ENCODE results near the gene HPCA. TPM values are rescaled to one million over a fixed set of nuclear protein-coding genes. Genes with fewer than 3 reads are reported as not detected.

Gene HPCA
- total and polyA plus RNA-seq, 2 of the 8 experiments (the other 6 are each of a cell fraction or from before 2014, with no cell fraction given), result 0.70 to 1.4 TPM

DNA sequence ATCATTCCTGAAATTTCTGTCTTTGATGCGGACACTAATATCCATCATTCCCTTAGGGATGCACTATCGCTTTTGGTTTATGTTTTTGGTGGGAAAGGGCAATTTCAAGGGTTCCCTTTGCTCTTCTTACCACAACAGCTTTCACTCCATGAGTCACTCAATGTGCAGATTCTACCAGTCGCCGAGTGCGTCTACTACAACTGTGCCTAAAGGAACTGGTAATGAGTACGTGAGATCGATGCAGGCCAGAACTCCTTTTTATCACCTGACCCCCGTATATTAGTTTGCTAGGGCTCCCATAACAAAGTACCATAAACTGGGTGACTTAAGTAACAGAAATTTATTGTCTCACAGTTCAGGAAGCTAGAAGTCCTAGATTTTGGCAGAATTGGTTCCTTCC is 42.4 kb downstream of the HPCA start:
- H4K20me1 ChIP-seq (replicated peaks in 1 of 2; ENCODE audit: control insufficient read depth in 1 of 2, insufficient read depth in 2 of 2, low read length in 2 of 2), result peaks cover 0 to 2% of the 10 kb centered on the region in 2 experiments
- FAIRE-seq, result no peak
- H3K4ac ChIP-seq (replicated peaks; ENCODE audit: insufficient read length, low read depth, low read length), result no peak overlapping the region
- H3K4me1 ChIP-seq (replicated peaks in 1 of 4; ENCODE audit: control insufficient read depth in 3 of 4, insufficient read depth in 4 of 4, low read length in 3 of 4), result peaks cover 0 to 4% (median 2%) of the 10 kb centered on the region in 4 experiments; a peak in 5 of 7 replicates
- H2BK20ac ChIP-seq (ENCODE audit: low read length), result no peak overlapping the region
- DNase-seq (ENCODE audit: low read depth in 1 of 2, low spot score in 2 of 2), result no peak
- no peak overlapping the region for H3K9ac ChIP-seq (replicated peaks in 1 of 4; ENCODE audit: extremely low read depth in 1 of 4, low read depth in 3 of 4, low read length in 3 of 4)
- ChIA-PET CTCF (ENCODE audit: partially characterized antibody) (interaction anchor here (0.6 to 7.4 kb wide), 7 partner anchors 14 to 428 kb away, joined by 3 to 73 read pairs (median 4); no protein-coding TSS in a partner anchor), POLR2A (ENCODE audit: partially characterized antibody) (interaction anchor here (0.6 to 0.7 kb wide), 3 partner anchors 8 to 92 kb away, joined by 3 read pairs; no protein-coding TSS in a partner anchor)
- 91% methylated on average over 8 of the region's 8 CpGs; no CpG with 5 or more reads in 1 of the 2 experiments for WGBS, 2 experiments (ENCODE audit: extremely low coverage in 1 of 2, insufficient coverage in 1 of 2, insufficient read length in 1 of 2, insufficient replicate concordance in 2 of 2, low coverage in 1 of 2, low lambda C conversion rate in 2 of 2, missing lambda C conversion rate in 1 of 2)
- H3K56ac ChIP-seq (replicated peaks; ENCODE audit: insufficient read length, low read depth, low read length), result no peak overlapping the region
- H3K14ac ChIP-seq (ENCODE audit: insufficient read length), result no peak overlapping the region
- H2BK120ac ChIP-seq (replicated peaks; ENCODE audit: low read depth, low read length), result no peak overlapping the region
- H2BK5ac ChIP-seq (ENCODE audit: low read depth, low read length), result no peak overlapping the region
- no peaks in the 10 kb centered on the region for H3K79me1 ChIP-seq (ENCODE audit: low read depth, low read length)
- H4K5ac ChIP-seq (ENCODE audit: insufficient read length, low read depth, low read length), result no peak overlapping the region
- no peak overlapping the region for H2AFZ ChIP-seq (ENCODE audit: low read length)
- no peak for TF ChIP-seq E2F6 (IDR thresholded peaks at IDR 0.05)
- TF ChIP-seq RXRA (IDR thresholded peaks at IDR 0.05; ENCODE audit: insufficient read depth, low read depth, low read length), result no peak
- no peaks in the 10 kb centered on the region for H3K79me2 ChIP-seq (ENCODE audit: control insufficient read depth in 1 of 2, insufficient read depth in 2 of 2, low read length in 2 of 2)
- H4K91ac ChIP-seq (replicated peaks; ENCODE audit: insufficient read length, low read length), result no peak overlapping the region
- H3K36me3 ChIP-seq (ENCODE audit: control insufficient read depth in 2 of 4, insufficient read depth in 4 of 4, low read length in 3 of 4), result no peaks in the 10 kb centered on the region
- no peak overlapping the region for H3K27ac ChIP-seq (ENCODE audit: low read depth, low read length)
- no peak overlapping the region for H2BK15ac ChIP-seq (ENCODE audit: low read length)
- H3K18ac ChIP-seq (ENCODE audit: extremely low read depth, low read length), result no peak overlapping the region
- peaks cover 9 to 42% (median 39%) of the 10 kb centered on the region in 4 experiments for H3K27me3 ChIP-seq (replicated peaks in 1 of 4; ENCODE audit: control insufficient read depth in 3 of 4, extremely low read depth in 1 of 4, insufficient read depth in 3 of 4, low read length in 3 of 4)
- H3K9me3 ChIP-seq (ENCODE audit: insufficient read depth in 2 of 2, low read depth in 1 of 2, low read length in 1 of 2), result no peaks in the 10 kb centered on the region
- H2BK12ac ChIP-seq (ENCODE audit: low read depth, low read length), result no peak overlapping the region
- no peak overlapping the region for H2AK5ac ChIP-seq (ENCODE audit: low read depth, low read length)
- H3K4me3 ChIP-seq (ENCODE audit: extremely low read depth in 1 of 4, insufficient read depth in 2 of 4, low read depth in 3 of 4, low read length in 4 of 4), result no peak overlapping the region
- no peak overlapping the region for H3K4me2 ChIP-seq (ENCODE audit: insufficient read depth in 1 of 2, low read depth in 2 of 2, low read length in 2 of 2)
- H3K23ac ChIP-seq (ENCODE audit: insufficient read length), result no peak overlapping the region
- peaks cover 11% of the 10 kb centered on the region; the same call in 1 of the 2 replicates for H3K23me2 ChIP-seq (ENCODE audit: low read depth, low read length)
- H4K8ac ChIP-seq (ENCODE audit: extremely low read depth, insufficient read depth, low read length), result no peak overlapping the region
